ENCODE results near the gene PIGM. TPM values are rescaled to one million over a fixed set of nuclear protein-coding genes. Genes with fewer than 3 reads are reported as not detected.

The PIGM gene
- total RNA-seq, 2 donors from 2014 or later, result 4.6 to 5.2 TPM

DNA sequence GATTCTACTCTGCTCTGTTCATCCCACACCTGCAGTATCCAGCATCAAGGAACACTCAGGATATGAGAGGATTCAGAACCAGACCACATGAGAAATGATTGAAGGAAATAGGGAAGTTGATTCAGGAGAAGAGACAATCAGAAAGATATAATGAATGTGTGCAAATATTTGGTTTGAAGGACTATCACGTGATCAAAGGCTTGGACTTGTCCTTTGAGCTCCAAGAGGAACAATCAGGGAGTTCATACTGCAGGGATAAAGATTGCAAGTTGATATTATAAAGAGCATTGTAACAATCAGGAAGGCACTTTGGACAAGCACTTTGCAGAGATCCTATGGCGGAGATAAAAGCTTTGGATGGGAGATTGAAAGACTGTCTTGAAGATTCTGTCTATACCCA, 13.9 kb upstream of the PIGM start:
- Mint-ChIP-seq H3K4me1 (peaks cover 29% of the 10 kb centered on the region), H3K9me3 (no peaks in the 10 kb centered on the region), H3K36me3 (ENCODE audit: low read depth) (no peaks in the 10 kb centered on the region), H3K27me3 (ENCODE audit: insufficient read depth) (peaks cover 22% of the 10 kb centered on the region), H3K27ac (no peak overlapping the region), H3K4me3 (no peak overlapping the region)
- Histone ChIP-seq H3K9ac (ENCODE audit: extremely low read depth, low read length, poor library complexity, severe bottlenecking) (no peak overlapping the region), H3K4me1 (ENCODE audit: control insufficient read depth, insufficient read depth, low read length) (peaks cover 3% of the 10 kb centered on the region), H3K27ac (ENCODE audit: low read depth, low read length) (no peak overlapping the region), H3K27me3 (ENCODE audit: control insufficient read depth, insufficient read depth, low read length, poor library complexity, severe bottlenecking) (no peaks in the 10 kb centered on the region), H3K9me3 (ENCODE audit: control insufficient read depth, low read length) (no peaks in the 10 kb centered on the region), H3K4me3 (ENCODE audit: low read length) (no peak overlapping the region), H3K36me3 (ENCODE audit: control insufficient read depth, insufficient read depth, low read length) (peaks cover 9% of the 10 kb centered on the region)
- DNase-seq, result no peak
- TF ChIP-seq, protein P1, sequence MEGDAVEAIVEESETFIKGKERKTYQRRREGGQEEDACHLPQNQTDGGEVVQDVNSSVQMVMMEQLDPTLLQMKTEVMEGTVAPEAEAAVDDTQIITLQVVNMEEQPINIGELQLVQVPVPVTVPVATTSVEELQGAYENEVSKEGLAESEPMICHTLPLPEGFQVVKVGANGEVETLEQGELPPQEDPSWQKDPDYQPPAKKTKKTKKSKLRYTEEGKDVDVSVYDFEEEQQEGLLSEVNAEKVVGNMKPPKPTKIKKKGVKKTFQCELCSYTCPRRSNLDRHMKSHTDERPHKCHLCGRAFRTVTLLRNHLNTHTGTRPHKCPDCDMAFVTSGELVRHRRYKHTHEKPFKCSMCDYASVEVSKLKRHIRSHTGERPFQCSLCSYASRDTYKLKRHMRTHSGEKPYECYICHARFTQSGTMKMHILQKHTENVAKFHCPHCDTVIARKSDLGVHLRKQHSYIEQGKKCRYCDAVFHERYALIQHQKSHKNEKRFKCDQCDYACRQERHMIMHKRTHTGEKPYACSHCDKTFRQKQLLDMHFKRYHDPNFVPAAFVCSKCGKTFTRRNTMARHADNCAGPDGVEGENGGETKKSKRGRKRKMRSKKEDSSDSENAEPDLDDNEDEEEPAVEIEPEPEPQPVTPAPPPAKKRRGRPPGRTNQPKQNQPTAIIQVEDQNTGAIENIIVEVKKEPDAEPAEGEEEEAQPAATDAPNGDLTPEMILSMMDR (conservative IDR thresholded peaks at IDR 0.05), result no peak
- WGBS, 2 experiments (ENCODE audit: insufficient coverage in 1 of 2, insufficient read length in 1 of 2), result 87 to 92% methylated on average over 1 to 2 of the region's 2 CpGs

DNA sequence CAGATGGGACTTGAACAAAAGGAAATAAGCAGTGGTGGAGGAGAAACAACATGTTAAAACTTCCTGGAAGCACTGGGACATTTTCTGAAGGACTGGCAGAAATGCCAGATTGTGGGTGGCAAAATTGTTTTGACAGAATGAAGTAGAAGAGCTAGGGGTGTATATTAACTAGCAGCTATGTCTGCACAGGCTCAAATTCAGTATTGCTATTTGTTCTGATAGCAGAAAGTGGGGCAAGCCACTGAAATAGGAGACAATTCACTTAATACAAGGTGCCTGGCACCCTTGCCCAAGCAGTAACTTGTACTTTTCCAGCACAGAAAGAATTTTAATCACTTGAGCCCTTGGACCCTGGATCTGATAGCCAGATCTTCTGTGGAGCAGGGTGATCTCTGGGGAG, 11.8 kb upstream of the PIGM start:
- no peak overlapping the region for H3K27ac ChIP-seq (ENCODE audit: low read depth, low read length)
- H3K4me1 ChIP-seq (ENCODE audit: control insufficient read depth, insufficient read depth, low read length), result peaks cover 3% of the 10 kb centered on the region
- no peaks in the 10 kb centered on the region for H3K9me3 ChIP-seq (ENCODE audit: control insufficient read depth, low read length)
- Mint-ChIP-seq H3K27ac (no peak overlapping the region), H3K27me3 (ENCODE audit: insufficient read depth) (peaks cover 29% of the 10 kb centered on the region), H3K4me3 (no peak overlapping the region), H3K9me3 (no peaks in the 10 kb centered on the region), H3K4me1 (peaks cover 23% of the 10 kb centered on the region), H3K36me3 (ENCODE audit: low read depth) (no peaks in the 10 kb centered on the region)
- no peak overlapping the region for H3K4me3 ChIP-seq (ENCODE audit: low read length)
- TF ChIP-seq, protein P1 (conservative IDR thresholded peaks at IDR 0.05), result no peak
- no peaks in the 10 kb centered on the region for H3K27me3 ChIP-seq (ENCODE audit: control insufficient read depth, insufficient read depth, low read length, poor library complexity, severe bottlenecking)
- no peak overlapping the region for H3K9ac ChIP-seq (ENCODE audit: extremely low read depth, low read length, poor library complexity, severe bottlenecking)
- H3K36me3 ChIP-seq (ENCODE audit: control insufficient read depth, insufficient read depth, low read length), result peaks cover 9% of the 10 kb centered on the region
- DNase-seq, result no peak

DNA sequence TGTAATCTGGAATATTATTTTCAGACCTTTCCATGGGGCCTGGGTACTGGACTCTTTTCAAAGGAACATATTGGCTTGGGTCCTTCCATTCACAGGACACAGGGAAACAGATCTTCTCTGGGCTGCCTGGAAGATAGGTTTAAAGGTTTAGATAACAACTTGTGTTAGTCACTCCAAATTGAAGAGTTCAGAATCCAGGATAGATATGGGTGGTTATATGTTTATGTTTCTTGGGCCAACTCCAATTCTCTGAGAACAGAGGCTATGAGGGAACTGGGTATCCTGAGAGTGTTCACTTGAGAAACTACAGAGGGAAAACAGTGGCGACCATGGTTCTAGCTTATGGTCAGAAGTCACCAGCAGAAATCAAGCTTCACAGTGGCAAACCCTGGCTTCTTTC, 8.7 kb upstream of the PIGM start:
- no peak overlapping the region for H3K4me3 Mint-ChIP-seq
- H3K9ac ChIP-seq (ENCODE audit: extremely low read depth, low read length, poor library complexity, severe bottlenecking), result no peak overlapping the region
- 96 to 100% methylated on average over 1 of the region's 1 CpG for WGBS, 2 experiments (ENCODE audit: insufficient coverage in 1 of 2, insufficient read length in 1 of 2)
- peaks cover 18% of the 10 kb centered on the region for H3K27me3 ChIP-seq (ENCODE audit: control insufficient read depth, insufficient read depth, low read length, poor library complexity, severe bottlenecking)
- H3K4me1 Mint-ChIP-seq, result peaks cover under 1% of the 10 kb centered on the region
- no peak overlapping the region for H3K27ac Mint-ChIP-seq
- H3K9me3 ChIP-seq (ENCODE audit: control insufficient read depth, low read length), result no peaks in the 10 kb centered on the region
- no peaks in the 10 kb centered on the region for H3K4me1 ChIP-seq (ENCODE audit: control insufficient read depth, insufficient read depth, low read length)
- TF ChIP-seq, protein P1 (conservative IDR thresholded peaks at IDR 0.05), result no peak
- H3K4me3 ChIP-seq (ENCODE audit: low read length), result no peak overlapping the region
- no peak for DNase-seq
- H3K36me3 Mint-ChIP-seq (ENCODE audit: low read depth), result no peaks in the 10 kb centered on the region
- no peak overlapping the region for H3K27ac ChIP-seq (ENCODE audit: low read depth, low read length)
- peaks cover 9% of the 10 kb centered on the region for H3K36me3 ChIP-seq (ENCODE audit: control insufficient read depth, insufficient read depth, low read length)
- H3K27me3 Mint-ChIP-seq (ENCODE audit: insufficient read depth), result peaks cover 46% of the 10 kb centered on the region
- no peaks in the 10 kb centered on the region for H3K9me3 Mint-ChIP-seq

Data from endodermal cell (in vitro differentiated cells).